Measurements from ENCODE around the gene HOXC4. TPM values are rescaled to one million over a fixed set of nuclear protein-coding genes. Genes with fewer than 3 reads are reported as not detected.

The HOXC4 gene
- total and polyA plus RNA-seq, 2 of the 8 experiments (the other 6 are each of a cell fraction or from before 2014, with no cell fraction given), result not detected

DNA sequence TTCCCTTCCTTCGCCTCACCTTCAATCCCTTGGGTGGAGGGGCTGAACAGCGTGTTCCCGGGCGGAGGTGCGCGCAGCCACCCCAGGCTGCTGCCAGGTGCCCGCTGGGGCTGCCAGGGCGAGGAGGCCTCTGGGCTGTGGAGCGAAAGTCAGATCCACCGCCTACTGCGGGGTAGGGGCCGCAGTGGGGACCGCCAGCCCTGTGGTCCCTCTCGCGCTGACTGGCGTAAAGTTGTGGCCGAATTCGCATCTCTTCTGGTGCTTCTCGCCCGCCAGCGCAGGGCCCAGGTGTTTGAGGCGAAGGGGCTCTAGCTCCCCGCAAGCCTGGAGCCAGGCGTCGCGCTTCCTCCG lies 6.9 kb upstream of the HOXC4 start (continued):
- TF ChIP-seq, protein P1, sequence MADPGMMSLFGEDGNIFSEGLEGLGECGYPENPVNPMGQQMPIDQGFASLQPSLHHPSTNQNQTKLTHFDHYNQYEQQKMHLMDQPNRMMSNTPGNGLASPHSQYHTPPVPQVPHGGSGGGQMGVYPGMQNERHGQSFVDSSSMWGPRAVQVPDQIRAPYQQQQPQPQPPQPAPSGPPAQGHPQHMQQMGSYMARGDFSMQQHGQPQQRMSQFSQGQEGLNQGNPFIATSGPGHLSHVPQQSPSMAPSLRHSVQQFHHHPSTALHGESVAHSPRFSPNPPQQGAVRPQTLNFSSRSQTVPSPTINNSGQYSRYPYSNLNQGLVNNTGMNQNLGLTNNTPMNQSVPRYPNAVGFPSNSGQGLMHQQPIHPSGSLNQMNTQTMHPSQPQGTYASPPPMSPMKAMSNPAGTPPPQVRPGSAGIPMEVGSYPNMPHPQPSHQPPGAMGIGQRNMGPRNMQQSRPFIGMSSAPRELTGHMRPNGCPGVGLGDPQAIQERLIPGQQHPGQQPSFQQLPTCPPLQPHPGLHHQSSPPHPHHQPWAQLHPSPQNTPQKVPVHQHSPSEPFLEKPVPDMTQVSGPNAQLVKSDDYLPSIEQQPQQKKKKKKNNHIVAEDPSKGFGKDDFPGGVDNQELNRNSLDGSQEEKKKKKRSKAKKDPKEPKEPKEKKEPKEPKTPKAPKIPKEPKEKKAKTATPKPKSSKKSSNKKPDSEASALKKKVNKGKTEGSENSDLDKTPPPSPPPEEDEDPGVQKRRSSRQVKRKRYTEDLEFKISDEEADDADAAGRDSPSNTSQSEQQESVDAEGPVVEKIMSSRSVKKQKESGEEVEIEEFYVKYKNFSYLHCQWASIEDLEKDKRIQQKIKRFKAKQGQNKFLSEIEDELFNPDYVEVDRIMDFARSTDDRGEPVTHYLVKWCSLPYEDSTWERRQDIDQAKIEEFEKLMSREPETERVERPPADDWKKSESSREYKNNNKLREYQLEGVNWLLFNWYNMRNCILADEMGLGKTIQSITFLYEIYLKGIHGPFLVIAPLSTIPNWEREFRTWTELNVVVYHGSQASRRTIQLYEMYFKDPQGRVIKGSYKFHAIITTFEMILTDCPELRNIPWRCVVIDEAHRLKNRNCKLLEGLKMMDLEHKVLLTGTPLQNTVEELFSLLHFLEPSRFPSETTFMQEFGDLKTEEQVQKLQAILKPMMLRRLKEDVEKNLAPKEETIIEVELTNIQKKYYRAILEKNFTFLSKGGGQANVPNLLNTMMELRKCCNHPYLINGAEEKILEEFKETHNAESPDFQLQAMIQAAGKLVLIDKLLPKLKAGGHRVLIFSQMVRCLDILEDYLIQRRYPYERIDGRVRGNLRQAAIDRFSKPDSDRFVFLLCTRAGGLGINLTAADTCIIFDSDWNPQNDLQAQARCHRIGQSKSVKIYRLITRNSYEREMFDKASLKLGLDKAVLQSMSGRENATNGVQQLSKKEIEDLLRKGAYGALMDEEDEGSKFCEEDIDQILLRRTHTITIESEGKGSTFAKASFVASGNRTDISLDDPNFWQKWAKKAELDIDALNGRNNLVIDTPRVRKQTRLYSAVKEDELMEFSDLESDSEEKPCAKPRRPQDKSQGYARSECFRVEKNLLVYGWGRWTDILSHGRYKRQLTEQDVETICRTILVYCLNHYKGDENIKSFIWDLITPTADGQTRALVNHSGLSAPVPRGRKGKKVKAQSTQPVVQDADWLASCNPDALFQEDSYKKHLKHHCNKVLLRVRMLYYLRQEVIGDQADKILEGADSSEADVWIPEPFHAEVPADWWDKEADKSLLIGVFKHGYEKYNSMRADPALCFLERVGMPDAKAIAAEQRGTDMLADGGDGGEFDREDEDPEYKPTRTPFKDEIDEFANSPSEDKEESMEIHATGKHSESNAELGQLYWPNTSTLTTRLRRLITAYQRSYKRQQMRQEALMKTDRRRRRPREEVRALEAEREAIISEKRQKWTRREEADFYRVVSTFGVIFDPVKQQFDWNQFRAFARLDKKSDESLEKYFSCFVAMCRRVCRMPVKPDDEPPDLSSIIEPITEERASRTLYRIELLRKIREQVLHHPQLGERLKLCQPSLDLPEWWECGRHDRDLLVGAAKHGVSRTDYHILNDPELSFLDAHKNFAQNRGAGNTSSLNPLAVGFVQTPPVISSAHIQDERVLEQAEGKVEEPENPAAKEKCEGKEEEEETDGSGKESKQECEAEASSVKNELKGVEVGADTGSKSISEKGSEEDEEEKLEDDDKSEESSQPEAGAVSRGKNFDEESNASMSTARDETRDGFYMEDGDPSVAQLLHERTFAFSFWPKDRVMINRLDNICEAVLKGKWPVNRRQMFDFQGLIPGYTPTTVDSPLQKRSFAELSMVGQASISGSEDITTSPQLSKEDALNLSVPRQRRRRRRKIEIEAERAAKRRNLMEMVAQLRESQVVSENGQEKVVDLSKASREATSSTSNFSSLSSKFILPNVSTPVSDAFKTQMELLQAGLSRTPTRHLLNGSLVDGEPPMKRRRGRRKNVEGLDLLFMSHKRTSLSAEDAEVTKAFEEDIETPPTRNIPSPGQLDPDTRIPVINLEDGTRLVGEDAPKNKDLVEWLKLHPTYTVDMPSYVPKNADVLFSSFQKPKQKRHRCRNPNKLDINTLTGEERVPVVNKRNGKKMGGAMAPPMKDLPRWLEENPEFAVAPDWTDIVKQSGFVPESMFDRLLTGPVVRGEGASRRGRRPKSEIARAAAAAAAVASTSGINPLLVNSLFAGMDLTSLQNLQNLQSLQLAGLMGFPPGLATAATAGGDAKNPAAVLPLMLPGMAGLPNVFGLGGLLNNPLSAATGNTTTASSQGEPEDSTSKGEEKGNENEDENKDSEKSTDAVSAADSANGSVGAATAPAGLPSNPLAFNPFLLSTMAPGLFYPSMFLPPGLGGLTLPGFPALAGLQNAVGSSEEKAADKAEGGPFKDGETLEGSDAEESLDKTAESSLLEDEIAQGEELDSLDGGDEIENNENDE (IDR thresholded peaks at IDR 0.05; ENCODE audit: insufficient replicate concordance, low read length), result no peak
- TF ChIP-seq SIRT6 (IDR thresholded peaks at IDR 0.05; ENCODE audit: low read length) (no peak), CTBP2 (IDR thresholded peaks at IDR 0.05; ENCODE audit: borderline replicate concordance, insufficient read depth, insufficient read length, low read length) (peak; percentile 3), RNF2 (IDR thresholded peaks at IDR 0.05; ENCODE audit: borderline replicate concordance, low read depth, low read length, missing control alignments, poor library complexity, severe bottlenecking) (peak; percentile 96), HDAC6 (IDR thresholded peaks at IDR 0.05; ENCODE audit: low read depth, low read length) (no peak)
- TF ChIP-seq, protein P2, sequence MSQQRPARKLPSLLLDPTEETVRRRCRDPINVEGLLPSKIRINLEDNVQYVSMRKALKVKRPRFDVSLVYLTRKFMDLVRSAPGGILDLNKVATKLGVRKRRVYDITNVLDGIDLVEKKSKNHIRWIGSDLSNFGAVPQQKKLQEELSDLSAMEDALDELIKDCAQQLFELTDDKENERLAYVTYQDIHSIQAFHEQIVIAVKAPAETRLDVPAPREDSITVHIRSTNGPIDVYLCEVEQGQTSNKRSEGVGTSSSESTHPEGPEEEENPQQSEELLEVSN (IDR thresholded peaks at IDR 0.05), result no peak
- TF ChIP-seq, protein P3, sequence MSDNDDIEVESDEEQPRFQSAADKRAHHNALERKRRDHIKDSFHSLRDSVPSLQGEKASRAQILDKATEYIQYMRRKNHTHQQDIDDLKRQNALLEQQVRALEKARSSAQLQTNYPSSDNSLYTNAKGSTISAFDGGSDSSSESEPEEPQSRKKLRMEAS (IDR thresholded peaks at IDR 0.05), result no peak
- TF ChIP-seq, protein P4, sequence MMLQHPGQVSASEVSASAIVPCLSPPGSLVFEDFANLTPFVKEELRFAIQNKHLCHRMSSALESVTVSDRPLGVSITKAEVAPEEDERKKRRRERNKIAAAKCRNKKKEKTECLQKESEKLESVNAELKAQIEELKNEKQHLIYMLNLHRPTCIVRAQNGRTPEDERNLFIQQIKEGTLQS (IDR thresholded peaks at IDR 0.05; ENCODE audit: insufficient read depth, low read depth, low read length), result no peak

Measured in H1 (cell line).